DOHH2 (cell line): ENCODE data around the gene ZFYVE27.

Source experiments
- H3F3A ChIP-seq: fragments of 200-600 bp; sonication (generic), shearing (Covaris generic); 2 replicates; pipeline ENCODE4 v1.6.0; 2016; ENCODE audit warnings: antibody characterized with exemption, mild to moderate bottlenecking; ENCODE audit not compliant: control insufficient read depth, insufficient read depth
- H3K27ac ChIP-seq: fragments of 200-600 bp; sonication (generic); 2 replicates; pipeline ENCODE4 v1.5.1; 2014; ENCODE audit warnings: low read depth, mild to moderate bottlenecking, low read length, moderate library complexity
- H3K27me3 ChIP-seq: fragments of 200-600 bp; sonication (generic); 2 replicates; pipeline ENCODE4 v1.6.1; 2014; ENCODE audit warnings: mild to moderate bottlenecking, low read length, mixed read lengths; ENCODE audit not compliant: control insufficient read depth
- H3K36me3 ChIP-seq: fragments of 200-600 bp; sonication (generic); 2 replicates; pipeline ENCODE4 v1.6.1; 2014; ENCODE audit warnings: mild to moderate bottlenecking, low read length, moderate library complexity, mixed read lengths; ENCODE audit not compliant: control insufficient read depth
- H3K4me1 ChIP-seq: fragments of 200-600 bp; sonication (generic); 2 replicates; pipeline ENCODE4 v1.6.1; 2014; ENCODE audit warnings: mild to moderate bottlenecking, low read length, mixed read lengths; ENCODE audit not compliant: control insufficient read depth
- H3K4me2 ChIP-seq: fragments of 200-600 bp; sonication (generic); 2 replicates; pipeline ENCODE4 v1.6.0; 2014; ENCODE audit warnings: mild to moderate bottlenecking, low read length, moderate library complexity
- H3K4me3 ChIP-seq: fragments of 200-600 bp; sonication (generic); 2 replicates; pipeline ENCODE4 v1.5.1; 2014; ENCODE audit warnings: mild to moderate bottlenecking, low read length, mixed read lengths
- H3K79me2 ChIP-seq: fragments of 200-600 bp; sonication (generic); 2 replicates; pipeline ENCODE4 v1.6.1; 2014; ENCODE audit warnings: mild to moderate bottlenecking, low read length, mixed read lengths; ENCODE audit not compliant: control insufficient read depth
- H3K9me2 ChIP-seq: fragments of 200-600 bp; sonication (generic); replicated peaks from 2 replicates; pipeline ENCODE4 v1.6.1; 2014; ENCODE audit warnings: mild to moderate bottlenecking, low read length, mixed read lengths; ENCODE audit not compliant: control insufficient read depth
- H3K9me3 ChIP-seq: fragments of 200-600 bp; sonication (generic); 2 replicates; pipeline ENCODE4 v1.6.1; 2014; ENCODE audit warnings: antibody characterized with exemption, low read length, mixed read lengths; ENCODE audit not compliant: control insufficient read depth, insufficient read depth
- H4K20me1 ChIP-seq: fragments of 200-600 bp; sonication (generic); 2 replicates; pipeline ENCODE4 v1.6.0; 2014; ENCODE audit warnings: low read depth, mild to moderate bottlenecking, antibody characterized with exemption, low read length, moderate library complexity; ENCODE audit not compliant: control insufficient read depth, insufficient read depth
- CTCF ChIP-seq: fragments of 200-600 bp; sonication (generic); IDR thresholded peaks from one replicate; pipeline ENCODE4 v1.5.1; 2014; ENCODE audit warnings: antibody characterized with exemption, mild to moderate bottlenecking, low read depth, low read length; ENCODE audit not compliant: poor library complexity, severe bottlenecking
- EZH2phosphoT487 ChIP-seq: fragments of 200-600 bp; sonication (generic); IDR thresholded peaks from 2 replicates; pipeline ENCODE4 v1.6.1; 2017; ENCODE audit warnings: borderline replicate concordance, mild to moderate bottlenecking, antibody characterized with exemption, low read length, moderate library complexity, mixed read lengths

The ZFYVE27 gene

DNA sequence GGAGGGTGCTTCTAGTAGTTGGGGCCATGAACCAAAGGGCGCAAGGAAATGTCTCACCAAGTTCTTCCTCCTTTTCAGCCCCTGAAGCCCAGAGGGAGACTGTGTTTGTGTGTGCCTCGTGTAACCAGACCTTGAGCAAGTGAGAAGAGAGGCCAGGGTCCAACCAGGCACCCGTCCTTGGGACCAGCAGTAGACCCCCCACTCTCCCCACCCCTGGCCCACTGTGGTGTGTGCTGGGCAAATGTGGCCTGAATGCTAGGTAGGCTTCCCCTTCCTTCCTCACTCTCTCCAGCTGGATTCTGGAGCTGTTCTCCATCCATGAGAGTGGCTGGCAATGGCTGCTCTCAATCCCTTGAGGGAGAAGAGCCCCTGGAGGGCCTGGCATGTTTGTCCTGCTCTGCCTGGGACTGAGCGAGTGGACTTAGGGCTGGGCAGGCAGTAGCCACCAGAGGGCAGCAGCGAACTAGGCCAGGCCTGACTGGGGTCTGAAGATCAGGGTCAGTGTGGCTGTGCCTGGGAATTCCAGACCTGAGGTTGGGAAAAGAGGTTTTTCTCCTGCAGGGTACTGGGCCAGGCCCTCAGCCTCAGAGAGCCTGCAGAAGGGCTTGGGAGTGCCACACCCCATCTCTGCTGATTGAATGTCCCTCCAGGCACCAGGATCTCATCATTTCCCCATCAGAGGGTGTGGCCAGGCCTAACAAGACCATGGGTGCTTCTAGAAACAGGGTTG, 22.4 kb downstream of the ZFYVE27 start:
- Histone ChIP-seq H3K27ac (no peak overlapping the region), H4K20me1 (no peaks in the 10 kb centered on the region), H3K4me3 (no peak overlapping the region), H3F3A (no peaks in the 10 kb centered on the region; the same call in 1 of the 2 replicates), H3K9me3 (no peaks in the 10 kb centered on the region), H3K36me3 (peaks cover 68% of the 10 kb centered on the region), H3K4me1 (peaks cover 14% of the 10 kb centered on the region), H3K9me2 (no peaks in the 10 kb centered on the region), H3K79me2 (no peaks in the 10 kb centered on the region), H3K4me2 (no peak overlapping the region), H3K27me3 (no peaks in the 10 kb centered on the region)
- no peak for TF ChIP-seq EZH2phosphoT487
- TF ChIP-seq CTCF: peak; percentile 76

- Histone ChIP-seq H3F3A (no peaks in the 10 kb centered on the region; the same call in 1 of the 2 replicates), H3K36me3 (peaks cover 62% of the 10 kb centered on the region), H3K79me2 (no peaks in the 10 kb centered on the region), H3K27ac (no peak overlapping the region), H3K4me3 (no peak overlapping the region), H4K20me1 (no peaks in the 10 kb centered on the region), H3K9me2 (no peaks in the 10 kb centered on the region), H3K9me3 (no peaks in the 10 kb centered on the region), H3K4me1 (peaks cover 20% of the 10 kb centered on the region), H3K27me3 (no peaks in the 10 kb centered on the region), H3K4me2 (no peak overlapping the region)
- TF ChIP-seq CTCF (no peak), EZH2phosphoT487 (no peak)
Observed at GRCh38 chr10:97759946-97760345, 23.0 kb downstream of the ZFYVE27 start.

DNA sequence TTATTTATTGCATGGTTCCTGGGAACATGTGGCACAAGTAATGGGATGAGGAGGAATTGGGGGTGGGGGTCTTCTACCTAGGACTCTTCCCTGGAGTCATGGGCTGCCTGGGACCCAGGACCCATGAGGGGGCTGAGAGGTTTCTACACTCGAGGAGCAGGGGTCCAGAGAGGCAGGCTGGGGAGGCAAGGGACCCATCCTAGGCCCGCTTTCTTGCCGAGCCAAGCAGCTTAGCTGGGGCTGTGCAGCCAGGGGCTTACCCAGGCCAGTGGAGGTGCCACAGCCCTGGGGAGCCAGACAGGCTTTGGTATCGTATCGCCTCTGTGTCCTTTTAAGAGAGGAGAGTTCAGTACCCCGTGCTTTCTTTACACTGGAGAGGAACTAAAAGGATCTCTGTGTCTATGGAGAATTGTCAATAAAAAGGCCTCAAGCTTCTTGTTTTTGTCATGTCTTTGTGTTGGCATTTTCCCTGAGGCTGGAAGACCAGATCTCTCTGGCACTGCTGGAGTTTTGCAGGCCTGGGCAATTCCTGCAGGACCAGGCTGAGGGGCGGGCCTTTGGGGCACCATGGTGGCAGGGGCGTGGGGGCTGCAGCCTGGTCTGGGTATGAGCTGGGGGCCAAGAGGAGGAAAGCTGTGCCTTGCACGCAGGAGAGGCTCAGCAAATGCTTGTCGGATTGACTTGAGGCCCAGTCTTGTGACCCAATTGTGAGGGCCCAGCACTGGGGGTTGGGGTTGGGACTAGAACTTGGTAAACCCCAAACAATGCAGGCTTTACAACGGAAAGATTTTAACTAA, 23.7 kb downstream of the ZFYVE27 start:
- Histone ChIP-seq H3K9me3 (no peaks in the 10 kb centered on the region), H3F3A (no peaks in the 10 kb centered on the region; the same call in 1 of the 2 replicates), H3K36me3 (peaks cover 55% of the 10 kb centered on the region), H4K20me1 (no peaks in the 10 kb centered on the region), H3K27me3 (no peaks in the 10 kb centered on the region), H3K4me1 (peaks cover 24% of the 10 kb centered on the region), H3K9me2 (no peaks in the 10 kb centered on the region), H3K79me2 (no peaks in the 10 kb centered on the region), H3K4me2 (no peak overlapping the region), H3K4me3 (no peak overlapping the region), H3K27ac (no peak overlapping the region)
- TF ChIP-seq CTCF (no peak), EZH2phosphoT487 (no peak)
